Ovary (tissue), 9 donors: ENCODE measurements around the gene SSPN. TPM values are rescaled to one million over a fixed set of nuclear protein-coding genes. Genes with fewer than 3 reads are reported as not detected.

Source experiments
- DNase-seq, 5 donors: peaks; one replicate each; pipeline ENCODE4 v3.0.0-alpha.2; 2019 to 2020
- H3K27ac ChIP-seq, 2 donors: fragments of 200-600 bp; one replicate each; pipeline versions ENCODE4 v1.5.1 to v1.8.0; 2019 to 2022
- H3K27me3 ChIP-seq: fragments of 200-600 bp; one replicate; pipeline ENCODE4 v1.8.0; 2022
- H3K36me3 ChIP-seq: fragments of 200-600 bp; sonication (generic); one replicate; pipeline ENCODE4 v1.5.1; 2019
- H3K4me1 ChIP-seq: one replicate; pipeline ENCODE4 v1.8.1; 2013; ENCODE audit warnings: mild to moderate bottlenecking, moderate library complexity; ENCODE audit not compliant: insufficient read depth
- H3K4me3 ChIP-seq: fragments of 200-600 bp; sonication (generic); one replicate; pipeline ENCODE4 v1.5.1; 2017
- H3K9me3 ChIP-seq, 2 donors: fragments of 200-600 bp in 1 of 2; sonication (generic) in 1 of 2; one replicate each; pipeline versions ENCODE4 v1.5.1 to v1.8.1; 2013 to 2019; ENCODE audit warnings: mild to moderate bottlenecking in 1 of 2, moderate library complexity in 1 of 2
- EP300 ChIP-seq: sonication (generic); formaldehyde crosslinking; IDR thresholded peaks from one replicate; pipeline ENCODE4 v1.6.1; 2017; ENCODE audit warnings: antibody characterized with exemption
- POLR2A ChIP-seq: fragments of 450-650 bp; IDR thresholded peaks from one replicate; pipeline ENCODE4 v1.6.1; 2017; ENCODE audit warnings: antibody characterized with exemption, mild to moderate bottlenecking, moderate library complexity
- WGBS, 3 donors: extraction: QIAGEN DNeasy Blood & Tissue Kit in 1 of 3; methylation state at CpG; one replicate each; pipeline versions ENCODE4 v1.1.5 to v1.1.7; 2013 to 2017; 5-methylcytosine and 5-hydroxymethylcytosine counted together
- intact Hi-C, 4 donors: fragments of 100-400 bp; cut with DNase I; formaldehyde crosslinking; loops; one replicate each; pipeline versions ENCODE4 v1.11.0 to v1.15.1; 2022 to 2023
- polyA plus RNA-seq, 2 donors: library from polyadenylated mRNA; stranded (reverse); fragments of 200-250 nt in 1 of 2; fragments of 350-450 nt in 1 of 2; fragmentation: Illumina TruSeq in 1 of 2; extraction: RNeasy Lipid Tissue Mini Kit (QIAGEN cat#74804) in 1 of 2; gene quantifications; one replicate each; pipeline ENCODE4 v1.2.3, GENCODE V29; 2013 to 2014
- total RNA-seq, 7 donors: library from RNA; depleted of rRNA in 2 of 7; stranded (reverse); fragments of >200 nt in 2 of 7; fragmentation: NEBNext Ultra II Directional in 3 of 7; extraction: Animal tissue kit (Norgen Biotek cat#: 25700) in 3 of 7; gene quantifications; one replicate each; pipeline versions ENCODE4 v1.1.0 to v1.2.4, GENCODE V29; 2016 to 2023
- TF ChIP-seq, protein P1 (sequence below), 3 donors: fragments of 450-650 bp in 2 of 3; fragments of 200-600 bp in 1 of 3; IDR thresholded peaks; one replicate each; pipeline versions ENCODE4 v1.5.1 to v1.8.0; 2016 to 2022; ENCODE audit warnings: antibody characterized with exemption in 3 of 3, mild to moderate bottlenecking in 1 of 3
- donor health status: DM: no; HTN: no; CAD: no; lungs with moderate emphysema.
- donor health status: DM: no; HTN: no; CAD: no.
- donor health status: Bipolar disorder and iron deficiency.
- donor health status: DM: yes; HTN: yes; CAD: no.
- donor health status: DM: no; HTN: no; CAD: no.
- donor health status: DM: yes; HTN: yes; CAD: no.

Gene SSPN
- total and polyA plus RNA-seq, 9 donors = 17.0 to 68.0 (median 38.2) TPM

DNA sequence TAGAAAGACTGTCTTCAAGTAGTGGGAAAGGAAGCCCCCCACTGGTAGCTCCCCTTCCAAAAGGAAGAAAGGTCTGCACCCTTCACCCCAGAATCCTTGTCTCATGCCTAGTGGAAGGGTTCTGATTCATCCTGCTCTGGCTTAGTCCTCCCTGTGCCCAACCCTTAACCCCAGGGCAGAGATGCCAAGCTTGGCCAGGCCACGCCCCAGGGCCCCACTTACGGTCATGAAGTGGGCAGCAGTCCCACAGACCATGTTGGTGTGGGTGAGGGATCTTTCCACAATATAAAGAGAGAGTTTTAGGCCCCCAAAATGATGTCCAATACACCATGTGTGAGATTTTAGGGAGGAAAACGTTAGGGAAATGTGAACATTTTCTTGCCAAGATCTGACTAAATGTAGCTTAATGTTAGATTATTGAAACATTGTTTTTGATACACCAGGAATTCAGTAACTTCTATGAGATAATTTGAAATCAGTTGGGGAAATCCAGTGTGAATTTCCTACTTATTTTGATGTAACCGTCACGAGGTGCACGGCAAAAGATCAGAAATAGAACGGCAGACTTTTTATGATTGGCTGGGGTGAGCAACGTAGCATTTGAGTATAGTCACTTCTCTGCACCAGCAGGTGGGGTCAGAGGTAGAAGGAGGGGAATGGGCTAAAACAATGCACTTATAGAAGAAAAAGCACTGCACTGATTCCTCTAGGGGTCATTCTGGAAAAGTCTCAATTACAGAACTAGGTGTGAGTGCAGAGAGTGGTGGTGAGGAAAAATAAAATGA, 8.2 kb upstream of the SSPN start:
- Histone ChIP-seq H3K4me3 (no peak overlapping the region), H3K36me3 (no peaks in the 10 kb centered on the region), H3K27ac (no peak overlapping the region), H3K27me3 (no peaks in the 10 kb centered on the region), H3K4me1 (no peaks in the 10 kb centered on the region), H3K9me3 (no peaks in the 10 kb centered on the region)
- TF ChIP-seq POLR2A (no peak), EP300 (no peak)
- TF ChIP-seq, protein P1, sequence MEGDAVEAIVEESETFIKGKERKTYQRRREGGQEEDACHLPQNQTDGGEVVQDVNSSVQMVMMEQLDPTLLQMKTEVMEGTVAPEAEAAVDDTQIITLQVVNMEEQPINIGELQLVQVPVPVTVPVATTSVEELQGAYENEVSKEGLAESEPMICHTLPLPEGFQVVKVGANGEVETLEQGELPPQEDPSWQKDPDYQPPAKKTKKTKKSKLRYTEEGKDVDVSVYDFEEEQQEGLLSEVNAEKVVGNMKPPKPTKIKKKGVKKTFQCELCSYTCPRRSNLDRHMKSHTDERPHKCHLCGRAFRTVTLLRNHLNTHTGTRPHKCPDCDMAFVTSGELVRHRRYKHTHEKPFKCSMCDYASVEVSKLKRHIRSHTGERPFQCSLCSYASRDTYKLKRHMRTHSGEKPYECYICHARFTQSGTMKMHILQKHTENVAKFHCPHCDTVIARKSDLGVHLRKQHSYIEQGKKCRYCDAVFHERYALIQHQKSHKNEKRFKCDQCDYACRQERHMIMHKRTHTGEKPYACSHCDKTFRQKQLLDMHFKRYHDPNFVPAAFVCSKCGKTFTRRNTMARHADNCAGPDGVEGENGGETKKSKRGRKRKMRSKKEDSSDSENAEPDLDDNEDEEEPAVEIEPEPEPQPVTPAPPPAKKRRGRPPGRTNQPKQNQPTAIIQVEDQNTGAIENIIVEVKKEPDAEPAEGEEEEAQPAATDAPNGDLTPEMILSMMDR (IDR thresholded peaks at IDR 0.05) = no peak
- DNase-seq = no peak
- intact Hi-C loops = no loop called here
- 60 to 80% (median 65%) methylated on average over 8 of the region's 8 CpGs for WGBS, 3 donors

- no peaks in the 10 kb centered on the region for H3K9me3 ChIP-seq
- H3K4me3 ChIP-seq = no peak overlapping the region
- H3K36me3 ChIP-seq = no peaks in the 10 kb centered on the region
- TF ChIP-seq POLR2A = no peak
- TF ChIP-seq, protein P1 (IDR thresholded peaks at IDR 0.05) = no peak
- TF ChIP-seq EP300 = no peak
- no peak for DNase-seq
- no peaks in the 10 kb centered on the region for H3K27me3 ChIP-seq
- no peak overlapping the region for H3K27ac ChIP-seq
- no peaks in the 10 kb centered on the region for H3K4me1 ChIP-seq
- WGBS, 3 donors = 17 to 41% (median 41%) methylated on average over 1 of the region's 1 CpG
- intact Hi-C loops = no loop called here
Observed at GRCh38 chr12:26188127-26188526, 7.2 kb upstream of the SSPN start.

GRCh38 chr12:26188641-26189040, 6.7 kb upstream of the SSPN start:
- no peaks in the 10 kb centered on the region for H3K27me3 ChIP-seq
- TF ChIP-seq, protein P1 (IDR thresholded peaks at IDR 0.05) = no peak
- no peak for TF ChIP-seq POLR2A
- no peak for TF ChIP-seq EP300
- H3K4me3 ChIP-seq = no peak overlapping the region
- WGBS, 3 donors = 97% methylated on average over 2 of the region's 2 CpGs
- DNase-seq = no peak
- no peaks in the 10 kb centered on the region for H3K9me3 ChIP-seq
- no peaks in the 10 kb centered on the region for H3K36me3 ChIP-seq
- no peaks in the 10 kb centered on the region for H3K4me1 ChIP-seq
- intact Hi-C loops = no loop called here
- H3K27ac ChIP-seq = no peak overlapping the region

DNA sequence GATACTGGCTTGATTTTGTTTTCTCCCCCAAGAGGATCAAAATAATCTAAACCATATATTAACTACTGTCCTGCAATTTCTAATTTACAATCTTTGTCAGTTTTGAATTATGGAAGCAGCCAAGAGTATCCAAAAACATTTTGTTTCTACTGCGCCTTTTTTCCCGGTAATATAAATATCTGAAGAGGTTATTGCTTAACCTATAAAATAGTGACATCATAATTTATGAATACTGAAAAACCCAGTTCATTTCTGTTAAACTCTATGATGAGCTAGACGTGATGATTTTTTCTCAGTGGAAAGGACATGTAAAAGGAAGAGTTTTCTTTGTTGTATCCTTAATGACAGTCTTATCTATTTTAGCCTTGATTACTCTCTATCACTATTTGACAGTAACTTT, 3.2 kb upstream of the SSPN start:
- 69 to 84% (median 73%) methylated on average over 3 of the region's 3 CpGs for WGBS, 3 donors
- no peak for TF ChIP-seq POLR2A
- TF ChIP-seq, protein P1 (IDR thresholded peaks at IDR 0.05) = no peak
- no peak for TF ChIP-seq EP300
- H3K4me3 ChIP-seq = no peak overlapping the region
- H3K4me1 ChIP-seq = peaks cover 2% of the 10 kb centered on the region
- H3K27me3 ChIP-seq = no peaks in the 10 kb centered on the region
- no peaks in the 10 kb centered on the region for H3K36me3 ChIP-seq
- no peak for DNase-seq
- H3K27ac ChIP-seq = no peak overlapping the region
- no peaks in the 10 kb centered on the region for H3K9me3 ChIP-seq
- intact Hi-C loops = loop anchor here in 2 of 4 donors (10.0 kb wide), 3 partner anchors 67 to 123 kb away; partner anchors contain the start of gene BHLHE41 (in 1 of the 2)
